GM19043 (cell line): ENCODE results near the gene TULP4.
"Not testable (repeated sequence)": the region's sequence is repeated elsewhere in the genome, so short reads cannot be mapped to it uniquely, and the experiment has no call there.

Experiments
- ATAC-seq: cut with Tn5 transposase; IDR thresholded peaks from one replicate; pipeline ENCODE4 v1.9.1; 2021; ENCODE audit warnings: low read depth; ENCODE audit not compliant: unreplicated experiment

The TULP4 gene

DNA sequence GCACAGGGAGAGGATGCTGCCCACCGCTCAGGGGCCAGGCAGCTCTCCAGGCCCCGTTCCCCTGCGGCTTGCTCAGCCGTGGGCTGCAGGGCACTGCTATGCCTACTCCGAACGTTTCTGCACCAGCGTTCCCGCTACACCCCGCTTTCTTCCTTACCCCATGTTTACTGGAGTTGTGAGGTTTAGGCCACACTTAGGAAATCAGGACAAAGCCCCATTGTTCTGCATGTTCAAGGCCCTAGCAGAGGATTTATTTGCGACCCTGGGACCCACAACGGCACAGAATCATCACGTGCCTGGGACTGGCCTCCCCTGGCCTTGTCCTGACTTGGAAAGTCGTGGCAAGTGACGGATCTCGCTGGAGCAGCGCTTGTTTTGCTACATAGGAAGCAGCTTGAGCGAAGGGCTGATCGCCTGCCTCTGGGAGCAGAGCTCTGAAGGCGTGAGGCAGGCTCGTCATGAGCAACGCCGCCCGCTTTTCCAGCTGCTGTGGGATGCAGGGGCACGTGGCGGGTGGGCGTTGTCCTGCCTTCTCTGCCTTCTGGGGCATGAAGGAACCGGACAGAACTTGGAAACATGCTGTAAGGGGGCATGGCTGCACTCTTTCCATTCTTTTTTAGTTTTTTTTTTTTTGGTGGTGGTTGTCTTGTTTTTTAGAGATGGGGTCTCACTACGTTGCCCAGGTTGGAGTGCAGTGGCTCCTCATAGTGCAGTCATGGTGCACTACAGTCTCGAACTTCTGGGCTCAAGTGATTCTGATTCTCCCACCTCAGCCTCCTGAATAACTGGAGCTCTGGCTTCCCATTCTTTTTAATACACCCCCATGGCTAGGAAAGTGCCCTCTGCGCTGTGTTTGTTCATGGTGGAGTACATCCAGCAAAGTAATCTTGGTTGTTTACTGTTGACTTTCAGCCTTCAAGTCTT, 233.0 kb downstream of the TULP4 start:
- ATAC-seq: no peak

DNA sequence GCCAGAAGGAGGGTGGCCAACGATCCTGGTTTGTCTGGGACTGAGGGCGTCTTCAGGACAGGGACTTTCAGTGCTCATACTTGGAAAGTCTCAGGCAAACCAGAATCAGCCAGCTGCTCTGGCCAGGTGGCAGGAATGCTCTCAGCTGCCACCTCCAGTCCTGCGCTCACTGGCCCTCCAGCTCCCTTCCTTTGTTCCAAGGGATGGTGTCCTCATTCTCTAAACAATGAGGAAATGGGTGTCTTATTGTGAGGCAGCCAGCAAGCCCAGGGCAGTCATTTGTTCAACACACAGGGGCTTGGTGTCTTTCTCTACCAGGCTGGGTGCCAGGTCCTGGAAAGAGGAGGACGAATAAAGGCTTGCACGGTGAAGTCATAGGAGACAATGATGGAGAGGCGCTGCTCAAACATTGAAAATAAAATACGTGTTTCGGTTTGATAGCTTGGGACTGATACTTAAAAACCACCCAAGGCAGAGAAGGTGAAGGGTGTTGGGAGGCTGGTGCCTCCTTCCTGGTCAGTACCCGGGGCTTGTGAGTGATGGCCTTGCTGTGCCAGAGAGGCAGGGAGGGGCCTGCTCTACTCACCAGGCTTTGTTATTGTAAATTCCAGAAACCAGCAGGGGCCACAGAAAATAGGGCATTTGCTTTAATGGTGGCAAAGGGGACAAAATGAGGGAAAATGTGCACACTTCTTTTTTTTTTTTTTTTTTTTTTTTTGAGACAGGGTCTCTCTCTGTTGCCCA, 236.3 kb downstream of the TULP4 start:
- no peak for ATAC-seq

DNA sequence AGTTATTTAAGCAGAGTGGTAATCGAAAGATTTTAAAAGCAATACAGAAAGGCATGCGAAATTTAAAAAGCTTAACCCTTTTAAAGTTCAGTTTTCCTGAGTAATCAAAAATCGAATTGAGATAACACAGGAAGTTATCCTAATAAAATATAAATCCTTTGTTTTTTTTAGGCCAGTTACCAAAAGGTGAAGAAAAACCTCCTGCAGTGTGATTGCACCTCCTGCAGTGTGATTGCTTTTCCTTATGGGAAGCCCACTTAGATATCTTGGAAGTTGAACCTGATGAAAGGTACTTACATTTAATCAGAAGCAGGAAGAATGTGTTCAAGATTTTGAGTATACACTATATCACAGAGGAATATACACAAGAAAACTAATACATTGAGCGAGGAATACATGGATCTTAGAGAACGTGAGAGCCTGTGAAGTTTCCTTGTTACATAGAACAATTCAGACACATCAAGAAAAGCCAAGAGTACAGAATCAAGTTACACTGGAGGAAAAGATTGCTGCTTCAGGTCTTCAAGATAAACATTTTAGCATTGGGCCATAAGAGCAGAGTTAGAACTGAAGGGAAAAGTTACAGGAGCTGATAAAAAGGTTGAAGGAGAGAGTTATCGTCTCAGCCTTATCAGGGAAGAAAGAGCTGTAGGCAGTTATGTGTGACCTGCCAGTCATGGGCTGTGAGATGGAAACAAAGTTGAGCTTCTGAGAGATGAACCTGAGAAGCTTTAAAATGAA, 240.0 kb downstream of the TULP4 start:
- ATAC-seq: no peak

DNA sequence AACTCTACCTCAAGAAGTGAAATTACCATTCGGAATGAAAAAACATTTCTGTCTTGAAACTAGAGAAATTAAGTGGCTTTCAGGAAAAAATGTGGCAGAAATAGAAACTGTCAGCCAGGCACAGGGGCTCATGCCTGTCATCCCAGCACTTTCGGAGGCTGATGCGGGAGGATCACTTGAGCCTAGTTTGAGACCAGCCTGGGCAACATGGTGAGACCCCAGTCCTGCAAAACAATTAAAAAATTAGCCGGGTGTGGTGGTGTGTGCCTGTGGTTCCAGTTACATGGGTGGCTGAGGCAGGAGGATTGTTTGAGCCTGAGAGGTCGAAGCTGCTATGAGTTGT, 240.5 kb downstream of the TULP4 start:
- no peak for ATAC-seq

DNA sequence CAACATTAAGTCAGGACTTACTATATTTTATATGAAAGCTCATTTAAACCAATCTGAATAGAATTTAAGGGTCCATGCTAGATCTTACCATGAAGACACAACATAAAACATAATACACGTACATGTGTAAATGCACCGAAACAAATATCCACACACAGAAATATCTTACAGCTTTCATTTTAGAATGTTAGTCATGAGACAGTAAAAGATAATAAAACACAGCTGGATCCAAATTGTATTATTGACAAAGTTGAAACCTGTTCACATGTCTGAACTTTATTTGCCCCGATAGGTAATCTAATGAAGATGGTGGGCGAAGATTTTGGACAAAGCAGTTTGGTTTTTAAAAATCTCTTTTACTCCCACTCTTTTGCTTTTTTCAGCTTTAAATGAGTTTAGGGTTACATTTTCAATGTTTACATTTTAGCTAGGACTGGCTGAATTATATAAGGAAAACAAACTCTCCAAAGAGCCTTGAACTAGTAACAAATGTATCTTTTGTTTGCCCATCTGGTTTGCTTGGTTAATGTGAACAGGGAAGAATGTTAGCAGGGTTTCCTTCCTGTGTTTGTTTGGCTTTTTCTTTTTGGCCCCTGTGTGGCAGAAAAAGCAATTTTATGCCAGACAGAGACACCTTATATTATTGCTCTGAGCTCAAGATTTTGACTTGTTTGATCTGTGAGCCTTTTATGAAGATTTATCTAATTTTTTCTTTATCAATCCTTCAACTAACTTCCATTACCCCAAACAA, 242.5 kb downstream of the TULP4 start:
- ATAC-seq: no peak

DNA sequence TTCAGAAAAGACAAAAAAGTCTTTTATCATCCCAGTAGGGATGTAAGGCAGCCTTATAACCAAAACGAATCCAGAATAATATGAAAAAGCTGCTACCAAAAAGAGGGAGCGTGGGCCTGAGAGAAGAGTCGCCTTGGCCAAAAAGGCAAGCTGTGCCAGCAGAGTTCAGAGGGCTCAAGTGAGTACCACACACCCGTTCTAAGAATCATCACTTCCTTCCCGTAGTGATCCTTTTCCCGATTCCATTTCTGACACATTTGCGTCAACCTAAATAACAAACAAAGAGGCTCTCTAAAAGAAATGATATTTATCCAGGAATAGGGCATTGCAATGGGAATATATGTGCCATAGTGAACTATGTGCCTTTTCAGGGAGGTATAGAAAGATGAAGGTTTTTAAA, 243.8 kb downstream of the TULP4 start:
- ATAC-seq: no peak

DNA sequence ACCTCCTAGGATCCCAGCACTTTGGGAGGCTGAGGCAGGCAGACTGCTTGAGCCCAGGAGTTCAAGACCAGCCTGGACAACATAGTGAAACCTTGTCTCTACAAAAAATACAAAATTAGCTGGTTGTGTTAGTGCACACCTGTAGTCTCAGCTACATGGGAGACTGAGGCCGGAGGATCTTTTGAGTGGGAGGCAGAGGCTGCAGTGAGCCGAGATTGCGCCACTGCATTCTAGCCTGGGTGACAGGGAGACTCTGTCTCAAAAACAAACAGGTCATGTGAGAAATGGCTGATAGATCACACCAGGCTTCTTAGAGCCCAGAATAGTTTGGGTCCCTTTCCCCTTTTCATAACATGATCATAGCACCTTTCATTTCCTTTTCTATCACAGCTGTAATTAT, 244.8 kb downstream of the TULP4 start:
- ATAC-seq: not testable (repeated sequence)

DNA sequence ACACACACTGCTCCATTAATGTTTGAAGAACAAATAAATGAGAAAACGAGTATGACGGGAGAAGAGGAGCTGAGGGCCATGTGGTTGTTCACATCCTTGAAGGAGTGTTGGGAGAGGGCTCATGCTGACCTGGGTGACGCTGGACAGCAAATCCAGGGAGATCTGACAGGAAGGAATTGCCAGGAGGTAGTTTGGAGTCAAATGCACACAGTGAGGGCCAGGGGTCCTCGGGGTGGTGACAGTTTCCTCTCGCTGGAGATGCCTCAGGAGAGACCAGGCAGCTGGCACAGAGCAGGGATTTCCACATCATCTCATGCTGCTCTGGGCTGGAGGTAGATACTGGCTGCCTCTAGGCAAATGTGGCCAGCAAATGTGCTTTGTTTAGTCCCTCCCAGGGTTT, 245.7 kb downstream of the TULP4 start:
- ATAC-seq: no peak

DNA sequence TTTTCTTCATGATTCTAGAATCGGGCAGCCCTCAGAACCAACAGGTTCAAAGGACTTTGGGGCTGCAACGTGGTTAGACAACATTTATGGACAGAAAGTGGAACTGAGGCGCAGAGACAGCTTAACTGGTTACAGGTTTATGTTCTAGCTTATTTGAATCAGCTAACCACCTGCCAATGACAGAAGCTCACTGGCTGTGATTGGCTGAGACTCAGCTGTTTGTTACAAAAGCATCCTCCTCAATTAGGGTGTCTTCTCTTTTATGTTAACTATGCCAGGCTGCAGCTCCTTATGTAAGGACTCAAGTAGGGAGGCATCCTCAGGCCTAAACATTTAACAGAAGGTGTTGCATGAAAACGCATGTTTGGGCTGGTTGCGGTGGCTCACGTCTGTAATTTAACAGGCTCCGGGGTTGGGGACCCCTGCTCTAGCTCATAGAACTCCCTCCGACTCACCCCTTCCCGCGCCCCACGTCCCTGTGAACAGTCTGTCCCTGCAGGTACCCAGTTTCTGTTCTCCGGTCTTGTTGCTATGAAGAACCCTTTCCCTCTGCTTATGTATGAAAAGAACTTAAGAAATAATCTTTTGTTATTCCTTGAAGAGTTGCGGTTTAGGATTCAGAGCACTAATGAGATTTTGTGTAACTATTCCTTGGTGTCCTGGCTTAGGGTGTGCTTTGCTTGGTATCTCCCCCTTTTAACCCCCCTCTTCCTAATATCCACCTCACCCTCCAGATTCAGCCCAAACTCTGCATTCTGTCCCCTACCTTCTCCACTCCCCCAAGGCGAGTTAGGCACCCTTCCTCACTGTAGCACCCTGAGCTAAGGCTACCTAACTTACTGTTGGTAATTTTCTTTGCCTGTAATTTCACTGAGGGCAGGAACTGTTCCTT, 246.4 kb downstream of the TULP4 start:
- no peak for ATAC-seq

DNA sequence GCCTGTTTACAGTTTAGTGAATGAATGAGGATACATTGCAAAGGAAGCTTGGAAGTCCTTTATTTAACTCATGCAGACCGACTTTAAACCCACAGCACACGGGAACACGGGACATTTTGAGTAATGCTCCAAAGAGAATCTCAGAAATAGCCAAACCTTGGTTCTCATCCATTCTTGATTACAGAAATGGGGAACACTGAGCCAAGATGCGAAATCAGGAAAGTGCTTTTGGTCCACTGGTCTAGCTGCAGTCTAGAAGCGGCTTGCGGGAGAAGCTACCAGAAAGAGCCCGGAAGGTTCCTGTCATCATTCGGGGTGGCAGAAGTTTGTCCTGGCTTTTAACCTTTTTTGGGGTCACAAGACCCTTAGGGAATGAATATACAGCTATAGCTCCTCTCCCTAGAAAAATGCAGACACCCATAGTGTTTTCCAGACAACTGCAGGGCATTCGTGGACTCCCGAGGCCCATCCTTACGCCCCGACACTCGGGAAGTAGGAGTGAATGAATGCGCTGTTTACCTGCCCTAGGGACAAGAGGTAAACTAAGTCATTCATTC, 247.2 kb downstream of the TULP4 start:
- no peak for ATAC-seq

DNA sequence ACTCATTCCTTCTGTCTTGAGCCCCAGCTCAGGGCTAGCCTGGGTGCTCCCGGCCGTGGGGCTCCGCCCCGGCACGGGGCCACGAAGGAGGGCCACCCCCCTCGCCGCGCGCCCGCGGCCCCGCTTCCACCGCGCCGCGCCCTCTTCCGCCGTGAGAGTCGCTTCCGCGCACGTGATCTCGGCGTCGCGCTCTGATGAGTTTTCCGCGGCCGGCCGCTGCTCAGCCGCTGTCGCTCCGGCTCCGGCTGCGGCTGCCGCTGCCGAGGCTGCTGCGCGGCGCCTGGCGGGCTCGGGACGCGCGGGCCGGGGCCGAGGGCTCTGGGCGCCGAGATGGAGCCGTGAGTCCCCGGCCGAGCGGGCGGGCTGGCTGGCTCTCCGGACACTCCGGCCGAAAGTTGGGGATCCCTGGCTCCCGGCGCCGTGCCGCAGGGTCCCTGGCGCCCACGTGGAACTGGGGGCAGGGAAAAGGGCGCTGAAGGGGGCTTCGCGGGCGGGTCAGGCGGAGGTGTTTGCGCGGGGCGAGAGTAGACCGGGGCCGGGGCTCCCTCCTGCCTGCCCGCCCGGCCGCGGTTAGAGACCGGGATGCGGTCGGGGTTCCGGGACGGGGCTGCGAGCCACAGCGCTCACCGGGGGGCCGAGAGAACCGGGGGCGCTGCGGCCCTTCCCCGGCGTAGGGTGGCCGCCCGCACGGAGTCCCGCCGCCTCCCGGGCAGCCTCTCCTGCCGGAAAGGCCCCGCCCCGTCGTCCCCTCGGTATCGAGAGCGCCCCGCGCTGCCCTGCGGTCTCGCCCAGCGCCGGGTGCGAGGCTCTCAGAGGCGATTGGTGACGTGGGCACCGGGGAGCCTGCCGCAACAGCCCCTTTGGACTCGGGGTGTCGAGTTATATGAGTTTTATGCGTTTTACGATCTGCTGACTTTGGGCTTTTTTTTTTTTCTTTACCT, 247.9 kb downstream of the TULP4 start, which contains the start of gene TMEM181:
Gene TMEM181 (plus strand): TSS at position 197 of the 941 bp plus-strand sequence. CDS start 134 bp downstream, at position 331.
- peak; percentile 77 for ATAC-seq

DNA sequence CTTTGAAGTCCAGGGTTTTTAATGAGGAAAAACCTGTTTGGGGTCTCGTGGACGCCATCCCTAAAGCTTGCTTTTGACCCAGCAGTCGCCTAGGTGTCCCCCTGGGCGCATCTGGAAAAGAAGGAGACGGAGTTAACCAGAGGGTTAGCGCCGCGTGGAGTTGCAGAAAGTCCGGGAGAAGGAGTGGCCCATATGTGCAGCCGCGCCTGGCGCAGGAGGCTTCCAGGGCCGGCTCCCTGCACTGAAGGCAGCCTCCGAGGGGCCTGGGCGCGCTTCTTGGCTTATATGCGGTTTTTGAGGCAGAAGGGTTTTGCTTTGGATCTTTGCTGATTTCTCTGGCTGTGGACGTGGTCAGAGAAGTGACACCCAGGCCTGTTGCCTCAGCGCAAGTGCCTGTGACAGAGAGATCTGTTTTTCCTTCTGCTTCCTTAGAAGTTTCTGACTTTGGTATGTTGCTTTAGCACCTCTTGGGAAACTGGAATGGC, 248.6 kb downstream of the TULP4 start:
- ATAC-seq: no peak
